GM23248 (cell line): ENCODE measurements around the gene KCNMB4. TPM values are rescaled to one million over a fixed set of nuclear protein-coding genes. Genes with fewer than 3 reads are reported as not detected.
A peak's percentile ranks its signal among the peaks of the same experiment; 100 is the strongest.

Source experiments
- DNase-seq: peaks from one replicate; pipeline ENCODE4 v3.0.0-alpha.2; 2015
- H2AFZ ChIP-seq: fragments of 200-600 bp; sonication (generic); 2 replicates; pipeline ENCODE4 v1.6.1; 2016; ENCODE audit warnings: antibody characterized with exemption
- H3F3A ChIP-seq: fragments of 200-600 bp; sonication (generic); 2 replicates; pipeline ENCODE4 v1.6.1; 2016; ENCODE audit warnings: mild to moderate bottlenecking, antibody characterized with exemption, mixed run types; ENCODE audit not compliant: insufficient read depth
- H3K27ac ChIP-seq: fragments of 200-600 bp; sonication (generic); 2 replicates; pipeline ENCODE4 v1.5.1; 2016; ENCODE audit warnings: mild to moderate bottlenecking
- H3K27me3 ChIP-seq: fragments of 200-600 bp; sonication (generic); replicated peaks from 2 replicates; pipeline ENCODE4 v1.6.1; 2016; ENCODE audit warnings: mild to moderate bottlenecking; ENCODE audit not compliant: insufficient read depth
- H3K36me3 ChIP-seq: fragments of 200-600 bp; sonication (generic); 2 replicates; pipeline ENCODE4 v1.6.1; 2016; ENCODE audit warnings: low read depth, mild to moderate bottlenecking
- H3K4me1 ChIP-seq: fragments of 200-600 bp; sonication (generic); 2 replicates; pipeline ENCODE4 v1.6.1; 2016; ENCODE audit warnings: mild to moderate bottlenecking; ENCODE audit not compliant: insufficient read depth
- H3K4me2 ChIP-seq: fragments of 200-600 bp; sonication (generic); one replicate; pipeline ENCODE4 v1.6.1; 2016; ENCODE audit warnings: mild to moderate bottlenecking; ENCODE audit not compliant: unreplicated experiment
- H3K4me3 ChIP-seq: fragments of 200-600 bp; sonication (generic); 2 replicates; pipeline ENCODE4 v1.5.1; 2016; ENCODE audit warnings: mild to moderate bottlenecking
- H3K79me2 ChIP-seq: fragments of 200-600 bp; sonication (generic); 2 replicates; pipeline ENCODE4 v1.6.1; 2016; ENCODE audit warnings: mild to moderate bottlenecking; ENCODE audit not compliant: insufficient read depth
- H3K9ac ChIP-seq: fragments of 200-600 bp; sonication (generic); 2 replicates; pipeline ENCODE4 v1.6.1; 2016; ENCODE audit warnings: mild to moderate bottlenecking
- H3K9me2 ChIP-seq: fragments of 200-600 bp; sonication (generic); 2 replicates; pipeline ENCODE4 v1.6.1; 2016; ENCODE audit warnings: mixed run types, mild to moderate bottlenecking, moderate library complexity; ENCODE audit not compliant: insufficient read depth
- H3K9me3 ChIP-seq: fragments of 200-600 bp; sonication (generic); one replicate; pipeline ENCODE4 v1.6.1; 2017; ENCODE audit warnings: low read depth
- H4K20me1 ChIP-seq: fragments of 200-600 bp; sonication (generic); 2 replicates; pipeline ENCODE4 v1.6.0; 2016; ENCODE audit not compliant: insufficient read depth
- EZH2 ChIP-seq: fragments of 200-600 bp; sonication (generic); IDR thresholded peaks from 2 replicates; pipeline ENCODE4 v1.6.1; 2018; ENCODE audit warnings: antibody characterized with exemption, mild to moderate bottlenecking; ENCODE audit not compliant: insufficient read depth, poor library complexity, severe bottlenecking
- EZH2phosphoT487 ChIP-seq: fragments of 200-600 bp; sonication (generic); IDR thresholded peaks from 2 replicates; pipeline ENCODE4 v1.6.1; 2018; ENCODE audit warnings: antibody characterized with exemption, moderate library complexity, mild to moderate bottlenecking, low read depth; ENCODE audit not compliant: insufficient read depth
- WGBS, 2 experiments: methylation state at CpG; one replicate each; pipeline ENCODE4 v1.1.6; 2015 to 2017; ENCODE audit warnings: low lambda C conversion rate in 2 of 2, low coverage in 1 of 2; ENCODE audit errors: missing lambda C conversion rate in 2 of 2; 5-methylcytosine and 5-hydroxymethylcytosine counted together
- in situ Hi-C: fragments of 300-500 bp; cut with MboI; formaldehyde crosslinking; loops from 2 replicates; pipeline ENCODE4 v1.15.0; 2020
- polyA plus RNA-seq: library from polyadenylated mRNA; unstranded; fragments of >200 nt; fragmentation: Nextera tagmentation; extraction: Ambion mirVana; gene quantifications from 2 replicates; pipeline ENCODE4 v1.2.1, GENCODE V29; 2016
- total RNA-seq: library from RNA; depleted of rRNA; stranded (reverse); fragments of >200 nt; shearing (Covaris generic); gene quantifications from 2 replicates; pipeline ENCODE4 v1.2.3, GENCODE V29; 2014

Gene KCNMB4
- total and polyA plus RNA-seq, 2 experiments from 2014 or later = 1.7 to 2.7 TPM

DNA sequence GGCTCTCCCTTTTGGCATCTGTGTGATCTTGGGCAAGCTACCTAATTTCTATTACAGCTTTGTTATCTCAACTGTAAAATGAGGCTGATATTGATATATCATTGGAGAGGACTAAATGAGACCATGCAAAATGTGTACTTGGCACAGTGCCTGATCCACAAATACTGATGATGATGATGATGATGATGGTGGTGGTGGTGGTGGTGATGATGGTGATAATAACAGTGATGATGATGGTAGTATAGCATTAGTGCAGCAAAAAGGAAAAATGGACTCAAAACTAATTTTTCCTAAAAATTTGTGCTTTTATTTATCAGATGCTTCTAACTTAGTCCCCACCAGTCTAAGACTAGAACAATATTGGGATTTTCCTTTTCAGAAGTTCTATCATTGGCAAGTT is 70.7 kb downstream of the KCNMB4 start:
- Histone ChIP-seq H3K79me2 (no peaks in the 10 kb centered on the region), H3K4me2 (no peak overlapping the region), H3K4me1 (peaks cover 4% of the 10 kb centered on the region; the same call in 1 of the 2 replicates), H3K27ac (no peak overlapping the region), H3K9me2 (no peaks in the 10 kb centered on the region), H3K27me3 (no peaks in the 10 kb centered on the region), H2AFZ (no peak overlapping the region), H4K20me1 (no peaks in the 10 kb centered on the region), H3K36me3 (no peaks in the 10 kb centered on the region), H3K9ac (no peak overlapping the region), H3K9me3 (no peaks in the 10 kb centered on the region), H3K4me3 (no peak overlapping the region), H3F3A (no peaks in the 10 kb centered on the region)
- in situ Hi-C loops = no loop called here
- TF ChIP-seq EZH2phosphoT487 (no peak), EZH2 (no peak)
- DNase-seq = no peak

DNA sequence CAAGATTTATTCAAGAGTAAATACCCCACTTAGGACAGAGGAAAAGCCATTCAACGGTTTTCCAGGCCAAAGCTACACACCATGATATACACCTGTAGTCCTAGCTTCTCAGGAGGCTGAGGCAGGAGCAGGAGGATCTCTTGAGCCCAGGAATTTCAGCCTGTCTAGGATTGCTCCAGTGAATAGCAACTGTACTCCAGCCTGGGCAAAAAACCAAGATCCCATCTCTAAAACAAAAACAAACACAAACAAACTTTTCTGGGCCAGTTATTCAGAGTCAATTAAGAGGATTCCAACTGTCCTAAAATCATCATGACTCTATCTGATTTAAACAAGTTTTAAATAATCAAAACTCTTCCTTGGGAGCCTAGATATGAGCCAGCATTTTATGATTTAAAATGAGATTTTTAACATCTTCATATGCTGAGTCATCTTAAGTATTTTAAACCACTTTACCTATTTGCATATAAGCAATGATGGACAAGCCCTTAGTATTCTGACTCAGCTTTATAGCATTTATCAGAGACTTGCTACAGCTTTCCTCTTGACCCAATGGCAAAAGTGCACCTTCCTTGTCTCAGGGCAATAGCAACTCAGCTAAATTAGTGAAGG is 77.1 kb downstream of the KCNMB4 start:
- DNase-seq = peak; percentile 16
- Histone ChIP-seq H3K4me1 (no peaks in the 10 kb centered on the region), H3K9me3 (no peaks in the 10 kb centered on the region), H3K9me2 (no peaks in the 10 kb centered on the region), H4K20me1 (no peaks in the 10 kb centered on the region), H3K27ac (no peak overlapping the region), H3K36me3 (no peaks in the 10 kb centered on the region), H3K79me2 (no peaks in the 10 kb centered on the region), H3K27me3 (no peaks in the 10 kb centered on the region), H3K4me2 (no peak overlapping the region), H3F3A (no peaks in the 10 kb centered on the region; the same call in 1 of the 2 replicates), H3K9ac (no peak overlapping the region), H2AFZ (no peak overlapping the region), H3K4me3 (no peak overlapping the region)
- in situ Hi-C loops = no loop called here
- TF ChIP-seq EZH2phosphoT487 (no peak), EZH2 (no peak)
- 0% methylated on average over 1 of the region's 1 CpG for WGBS, 2 experiments

DNA sequence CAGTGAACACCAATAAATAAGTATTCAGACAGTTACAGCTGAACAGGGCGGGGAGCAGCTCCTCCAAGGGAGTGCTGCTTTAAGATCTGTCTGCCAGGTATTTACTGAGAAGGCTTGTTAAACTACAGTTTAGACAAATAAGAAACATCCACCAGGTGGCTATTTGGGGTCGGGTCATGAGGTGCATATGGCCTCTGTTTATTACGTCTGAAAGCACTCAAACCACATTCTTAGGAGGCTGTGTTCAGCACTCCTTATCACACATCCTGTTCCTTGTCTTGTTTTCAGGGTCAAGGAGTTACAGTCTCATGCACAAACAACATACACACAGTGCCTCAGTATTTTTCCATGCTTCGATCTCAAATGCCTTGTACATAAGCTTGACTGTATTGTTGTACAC is 78.8 kb downstream of the KCNMB4 start:
- in situ Hi-C loops = no loop called here
- no peaks in the 10 kb centered on the region for H4K20me1 ChIP-seq
- no peak overlapping the region for H3K9ac ChIP-seq
- H3K4me1 ChIP-seq = no peaks in the 10 kb centered on the region
- no peak overlapping the region for H3K4me3 ChIP-seq
- no peaks in the 10 kb centered on the region for H3K79me2 ChIP-seq
- no peaks in the 10 kb centered on the region for H3K36me3 ChIP-seq
- no peaks in the 10 kb centered on the region for H3K9me3 ChIP-seq
- H3K9me2 ChIP-seq = no peaks in the 10 kb centered on the region
- WGBS, 2 experiments = 39 to 46% methylated on average over 4 of the region's 4 CpGs
- no peak for DNase-seq
- no peak overlapping the region for H3K27ac ChIP-seq
- no peaks in the 10 kb centered on the region; the same call in 1 of the 2 replicates for H3F3A ChIP-seq
- TF ChIP-seq EZH2 = no peak
- no peak for TF ChIP-seq EZH2phosphoT487
- H2AFZ ChIP-seq = no peak overlapping the region
- no peak overlapping the region for H3K4me2 ChIP-seq
- no peaks in the 10 kb centered on the region for H3K27me3 ChIP-seq

DNA sequence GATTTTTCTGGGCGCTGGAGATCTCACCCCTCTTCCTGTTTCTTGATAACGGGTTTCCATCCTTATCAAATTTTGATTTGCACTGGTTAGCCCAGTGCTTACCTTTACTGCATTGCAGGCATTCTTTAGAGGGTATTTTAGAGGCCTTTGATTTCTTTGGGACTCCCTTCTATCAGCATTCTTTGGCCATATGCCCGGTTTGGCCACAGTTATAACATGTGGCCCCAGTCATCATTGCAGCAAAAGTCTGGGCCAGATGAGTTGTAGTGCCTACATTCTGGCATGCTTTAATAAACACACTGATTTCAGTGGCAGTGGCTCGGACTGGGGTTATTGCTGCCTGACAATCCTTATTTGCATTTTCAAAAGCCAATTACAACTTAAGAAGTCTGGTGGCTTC is 82.3 kb downstream of the KCNMB4 start:
- Histone ChIP-seq H3K4me3 (no peak overlapping the region), H3K4me1 (no peaks in the 10 kb centered on the region), H4K20me1 (no peaks in the 10 kb centered on the region), H2AFZ (no peak overlapping the region), H3K36me3 (no peaks in the 10 kb centered on the region), H3K27me3 (no peaks in the 10 kb centered on the region), H3K79me2 (no peaks in the 10 kb centered on the region), H3K27ac (no peak overlapping the region), H3F3A (no peaks in the 10 kb centered on the region), H3K9ac (no peak overlapping the region), H3K4me2 (no peak overlapping the region), H3K9me3 (no peaks in the 10 kb centered on the region), H3K9me2 (no peaks in the 10 kb centered on the region)
- WGBS, 2 experiments = 26 to 36% methylated on average over 4 of the region's 4 CpGs
- DNase-seq = peak; percentile 8
- in situ Hi-C loops = no loop called here
- no peak for TF ChIP-seq EZH2phosphoT487
- TF ChIP-seq EZH2 = no peak
